Activated CD4-positive, alpha-beta T cell treated with anti-CD3 and anti-CD28 coated beads, Interleukin-2, amount 10 ng/mL, durations not matched to agents 7 days and 5 days (primary cell): ENCODE measurements around the gene SDF2L1. TPM values are rescaled to one million over a fixed set of nuclear protein-coding genes. Genes with fewer than 3 reads are reported as not detected.
"Not testable (repeated sequence)": the region's sequence is repeated elsewhere in the genome, so short reads cannot be mapped to it uniquely, and the experiment has no call there.

Experiments used
- CTCF ChIA-PET: fragments of 350-600 bp; sonication (Branson Sonifier 250); formaldehyde crosslinking; loops from one replicate; lab custom pipeline; 2021; ENCODE audit warnings: antibody characterized with exemption; lab: Charles Lee
- POLR2A ChIA-PET: fragments of 350-600 bp; sonication (Branson Sonifier 250); formaldehyde crosslinking; loops from one replicate; lab custom pipeline; 2021; ENCODE audit warnings: antibody characterized with exemption; lab: Charles Lee
- DNase-seq: peaks from one replicate; pipeline ENCODE4 v3.0.0-alpha.2; 2020
- H3K27ac Mint-ChIP-seq: one replicate; pipeline ENCODE4 v1.8.0; 2021; ENCODE audit warnings: mild to moderate bottlenecking, moderate library complexity, mixed read lengths
- H3K27me3 Mint-ChIP-seq: one replicate; pipeline ENCODE4 v1.8.0; 2021; ENCODE audit warnings: mixed read lengths
- H3K36me3 Mint-ChIP-seq: one replicate; pipeline ENCODE4 v1.8.0; 2021; ENCODE audit warnings: low read depth, mixed read lengths
- H3K4me1 Mint-ChIP-seq: one replicate; pipeline ENCODE4 v1.8.0; 2021; ENCODE audit warnings: mixed read lengths
- H3K4me3 Mint-ChIP-seq: one replicate; pipeline ENCODE4 v1.8.0; 2021; ENCODE audit warnings: mild to moderate bottlenecking, moderate library complexity, mixed read lengths
- H3K9me3 Mint-ChIP-seq: one replicate; pipeline ENCODE4 v1.8.0; 2021; ENCODE audit warnings: mixed read lengths
- total RNA-seq, 2 experiments: library from RNA; stranded (reverse); gene quantifications; one replicate each; pipeline ENCODE4 v1.2.3, GENCODE V29; 2021

SDF2L1 gene
- total RNA-seq, 2 experiments from 2014 or later = 39.7 to 59.4 TPM

DNA sequence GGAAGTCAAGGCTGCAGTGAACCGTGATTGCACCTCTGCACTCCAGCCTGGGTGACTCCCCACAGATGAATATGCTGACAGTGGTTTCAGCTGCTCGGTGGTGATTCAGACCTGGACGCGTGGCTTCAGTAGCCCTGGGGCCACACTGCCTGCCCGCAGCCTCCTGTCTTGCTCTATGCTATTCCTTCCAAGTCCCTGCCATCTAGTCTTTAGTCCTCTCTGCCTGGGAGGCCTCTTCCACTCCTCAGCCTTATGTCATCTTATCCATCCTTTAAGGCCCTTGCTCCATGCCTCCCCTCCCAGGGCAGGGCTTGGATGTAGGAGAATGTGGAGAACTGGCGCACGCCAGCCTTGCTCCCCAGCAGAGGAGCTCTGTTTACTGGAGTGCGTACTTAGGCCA is 35.3 kb upstream of the SDF2L1 start:
- no peak for DNase-seq
- H3K4me3 Mint-ChIP-seq = no peak overlapping the region
- no peak overlapping the region for H3K27ac Mint-ChIP-seq
- no peaks in the 10 kb centered on the region for H3K27me3 Mint-ChIP-seq
- peaks cover 11% of the 10 kb centered on the region for H3K36me3 Mint-ChIP-seq
- ChIA-PET POLR2A (no interaction called here), CTCF (interaction anchor here (0.6 to 2.3 kb wide), 3 partner anchors 16 to 102 kb away, joined by 3 to 8 read pairs (median 3); no protein-coding TSS in a partner anchor)
- H3K9me3 Mint-ChIP-seq = no peaks in the 10 kb centered on the region
- peaks cover 16% of the 10 kb centered on the region for H3K4me1 Mint-ChIP-seq

DNA sequence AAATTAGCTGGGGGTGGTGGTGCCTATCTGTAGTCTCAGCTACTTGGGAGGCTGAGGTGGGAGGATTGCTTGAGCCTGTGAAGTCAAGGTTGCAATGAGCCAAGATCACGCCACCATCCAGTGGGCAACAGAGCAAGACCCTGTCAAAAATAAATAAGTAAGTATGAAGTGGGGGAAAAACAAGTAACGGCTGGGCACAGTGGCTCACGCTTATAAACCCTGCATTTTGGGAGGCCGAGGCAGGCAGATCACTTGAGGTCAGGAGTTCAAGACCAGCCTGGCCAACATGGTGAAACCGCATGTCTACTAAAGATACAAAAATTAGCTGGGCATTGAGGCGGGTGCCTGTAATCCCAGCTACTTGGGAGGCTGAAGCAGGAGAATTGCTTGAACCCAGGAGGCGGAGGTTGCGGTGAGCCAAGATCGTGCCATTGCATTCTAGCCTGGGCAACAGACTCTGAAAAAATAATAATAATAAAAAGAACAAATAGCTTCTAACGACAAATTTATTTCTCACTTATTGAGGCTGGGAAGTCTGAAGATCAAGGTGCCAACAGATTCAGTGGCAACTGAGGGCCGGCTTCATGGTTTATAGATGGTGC is 32.4 kb upstream of the SDF2L1 start:
- H3K27ac Mint-ChIP-seq, H3K27me3 Mint-ChIP-seq, DNase-seq, POLR2A ChIA-PET, H3K4me1 Mint-ChIP-seq, H3K4me3 Mint-ChIP-seq, H3K9me3 Mint-ChIP-seq: not testable (repeated sequence)
- peaks cover 26% of the 10 kb centered on the region for H3K36me3 Mint-ChIP-seq
- CTCF ChIA-PET = interaction anchor here (1.9 kb wide), 1 partner anchor 19 kb away, joined by 9 read pairs; the partner anchor contains the start of gene YDJC

DNA sequence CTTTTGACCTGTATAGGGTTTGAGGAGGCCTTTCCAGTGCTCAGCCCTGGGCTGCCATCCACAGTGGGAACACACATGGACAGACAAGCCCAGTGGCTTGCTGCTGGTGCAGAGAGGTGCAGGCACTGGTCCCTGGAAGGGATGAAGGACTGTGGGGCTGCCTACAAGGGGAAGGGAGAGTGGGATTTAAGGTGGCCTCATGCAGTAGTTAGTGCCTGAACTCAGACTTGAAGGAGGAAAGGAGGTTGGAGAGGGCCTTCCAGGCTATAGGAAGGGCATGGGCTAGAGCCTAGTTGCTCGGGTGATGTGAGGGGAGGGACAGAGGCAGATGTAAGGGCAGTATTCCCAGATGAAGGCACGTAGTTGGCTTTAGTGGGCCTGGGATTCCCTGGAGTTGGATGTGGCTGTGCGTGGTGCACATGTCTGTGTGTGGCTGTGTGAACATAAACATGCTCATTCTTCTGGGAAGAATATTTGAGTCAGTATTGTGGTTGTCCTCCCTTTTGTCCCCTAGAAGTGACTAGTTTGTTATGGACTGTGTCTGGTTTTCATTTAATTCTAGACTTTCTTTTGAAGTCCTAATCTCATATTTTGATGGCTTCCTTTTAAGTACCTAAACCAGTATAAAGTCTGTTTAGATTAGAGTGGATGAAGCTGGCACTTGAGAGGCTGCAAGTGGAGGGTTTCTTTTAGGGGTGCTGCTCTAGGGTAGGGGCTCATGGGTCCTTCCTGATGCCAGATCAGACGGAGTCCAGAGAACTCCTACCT is 30.7 kb upstream of the SDF2L1 start:
- peaks cover 8% of the 10 kb centered on the region for H3K4me1 Mint-ChIP-seq
- H3K36me3 Mint-ChIP-seq = peaks cover 29% of the 10 kb centered on the region
- ChIA-PET CTCF (no interaction called here), POLR2A (no interaction called here)
- H3K27ac Mint-ChIP-seq = no peak overlapping the region
- H3K27me3 Mint-ChIP-seq = no peaks in the 10 kb centered on the region
- no peaks in the 10 kb centered on the region for H3K9me3 Mint-ChIP-seq
- no peak overlapping the region for H3K4me3 Mint-ChIP-seq
- no peak for DNase-seq

DNA sequence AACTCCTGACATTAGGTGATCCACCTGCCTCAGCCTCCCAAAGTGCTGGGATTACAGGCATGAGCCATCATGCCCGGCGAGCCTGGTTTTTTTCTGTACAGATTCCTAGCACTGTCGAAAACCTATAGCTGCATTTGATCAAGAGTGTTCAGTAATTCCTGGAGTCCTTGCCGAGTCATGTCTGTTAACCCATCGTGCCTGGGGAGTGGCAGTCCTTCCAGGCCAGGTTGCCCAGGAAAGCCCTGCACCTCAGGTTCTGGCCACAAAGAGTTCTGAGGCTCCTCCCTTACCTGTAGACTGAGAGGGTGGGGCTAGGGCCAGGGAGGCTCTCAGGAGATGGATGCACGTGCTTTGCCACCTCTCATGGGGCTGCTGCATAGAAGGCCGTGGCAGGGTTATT is 29.2 kb upstream of the SDF2L1 start:
- H3K9me3 Mint-ChIP-seq = no peaks in the 10 kb centered on the region
- H3K4me1 Mint-ChIP-seq = peaks cover 2% of the 10 kb centered on the region
- no peak for DNase-seq
- H3K27me3 Mint-ChIP-seq = no peaks in the 10 kb centered on the region
- H3K4me3 Mint-ChIP-seq = no peak overlapping the region
- H3K27ac Mint-ChIP-seq = no peak overlapping the region
- ChIA-PET CTCF (interaction anchor here (1.6 to 4.3 kb wide), 2 partner anchors 11 to 16 kb away, joined by 4 to 16 read pairs; partner anchors contain the start of gene YDJC), POLR2A (no interaction called here)
- H3K36me3 Mint-ChIP-seq = peaks cover 26% of the 10 kb centered on the region

DNA sequence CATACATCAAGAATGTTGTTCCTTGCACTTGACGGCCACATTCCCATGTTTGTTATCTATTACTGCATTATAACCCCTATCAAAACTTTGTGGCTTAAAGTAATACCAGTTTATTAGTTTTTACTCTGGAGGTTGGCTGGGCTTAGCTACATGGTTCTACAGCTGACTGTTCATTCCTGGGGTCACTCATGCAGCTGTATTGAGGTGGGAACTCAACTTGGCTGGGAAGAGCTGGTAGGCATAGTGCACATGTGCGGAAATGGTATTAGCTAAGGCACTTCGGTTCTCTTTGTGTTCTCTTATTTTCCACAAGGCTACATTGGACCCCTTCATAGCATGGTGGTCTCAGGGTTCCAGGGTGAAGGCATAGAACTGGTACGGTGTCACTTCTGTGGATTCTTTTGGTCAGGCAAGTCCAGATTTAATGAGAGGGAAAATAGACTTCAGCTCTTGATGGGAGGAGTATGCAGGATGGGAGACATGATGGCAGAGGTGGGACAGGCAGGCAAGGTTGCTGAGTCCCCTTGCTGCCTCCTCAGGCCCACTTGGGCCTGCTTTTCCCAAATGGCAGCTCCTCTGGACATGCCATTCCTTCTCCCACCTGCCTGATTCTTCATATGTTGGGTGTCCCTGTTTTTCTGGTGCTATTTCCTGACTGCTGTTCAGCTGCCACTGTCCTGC is 28.4 kb upstream of the SDF2L1 start:
- H3K4me1 Mint-ChIP-seq = peaks cover 2% of the 10 kb centered on the region
- no peaks in the 10 kb centered on the region for H3K27me3 Mint-ChIP-seq
- ChIA-PET CTCF (interaction anchor here (1.6 to 4.3 kb wide), 2 partner anchors 10 to 15 kb away, joined by 4 to 16 read pairs; partner anchors contain the start of gene YDJC), POLR2A (no interaction called here)
- no peak for DNase-seq
- no peaks in the 10 kb centered on the region for H3K9me3 Mint-ChIP-seq
- H3K36me3 Mint-ChIP-seq = peaks cover 26% of the 10 kb centered on the region
- peak overlapping the region; percentile 55 for H3K27ac Mint-ChIP-seq
- no peak overlapping the region for H3K4me3 Mint-ChIP-seq

DNA sequence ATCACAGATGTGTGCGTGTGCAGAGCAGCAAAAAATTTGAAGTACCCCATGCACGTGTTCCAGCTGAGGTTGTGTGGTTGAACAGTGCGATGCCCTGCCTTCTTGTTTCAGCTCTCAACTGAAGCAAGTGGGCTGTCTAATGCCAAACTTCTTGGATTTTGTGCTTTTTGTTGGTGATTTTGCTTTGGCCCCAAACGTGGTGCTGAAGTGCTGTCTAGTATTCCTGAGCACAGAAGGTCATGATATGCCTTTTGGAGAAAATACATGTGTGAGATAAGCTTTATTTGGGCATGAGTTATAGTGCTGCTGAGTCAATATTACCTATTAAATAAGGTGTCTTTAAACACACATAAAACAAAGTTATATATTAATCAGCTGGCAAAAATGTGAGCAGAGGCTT is 26.4 kb upstream of the SDF2L1 start:
- Mint-ChIP-seq H3K27me3 (no peaks in the 10 kb centered on the region), H3K27ac (no peak overlapping the region), H3K4me1 (peaks cover 2% of the 10 kb centered on the region), H3K4me3 (no peak overlapping the region), H3K9me3 (no peaks in the 10 kb centered on the region), H3K36me3 (peaks cover 26% of the 10 kb centered on the region)
- no peak for DNase-seq
- ChIA-PET CTCF (interaction anchor here (1.9 to 4.3 kb wide), 2 partner anchors 13 to 31 kb away, joined by 4 to 16 read pairs; partner anchors contain the start of gene YDJC), POLR2A (no interaction called here)

DNA sequence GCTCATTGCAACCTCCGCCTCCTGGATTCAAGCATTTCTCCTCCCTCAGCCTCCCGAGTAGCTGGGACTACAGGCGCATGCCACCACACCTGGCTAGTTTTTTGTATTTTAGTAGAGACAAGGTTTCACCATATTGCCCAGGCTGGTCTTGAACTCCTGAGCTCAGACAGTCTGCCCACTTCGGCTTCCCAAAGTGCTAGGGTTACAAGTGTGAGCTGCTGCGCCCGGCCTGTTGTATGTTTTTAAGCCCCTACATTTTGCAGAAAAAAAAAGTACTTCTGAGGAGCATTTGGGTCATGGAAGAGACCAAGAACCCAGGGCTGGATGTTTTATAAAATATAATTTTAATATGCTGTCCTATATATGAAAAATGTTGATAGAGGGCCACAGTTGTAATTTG is 24.8 kb upstream of the SDF2L1 start:
- H3K4me3 Mint-ChIP-seq, H3K9me3 Mint-ChIP-seq, H3K27me3 Mint-ChIP-seq, H3K27ac Mint-ChIP-seq, POLR2A ChIA-PET, DNase-seq, H3K4me1 Mint-ChIP-seq: not testable (repeated sequence)
- peaks cover 17% of the 10 kb centered on the region for H3K36me3 Mint-ChIP-seq
- CTCF ChIA-PET = interaction anchor here (1.2 to 3.6 kb wide), 4 partner anchors 9 to 30 kb away, joined by 4 to 24 read pairs (median 6); partner anchors contain the start of gene YDJC

DNA sequence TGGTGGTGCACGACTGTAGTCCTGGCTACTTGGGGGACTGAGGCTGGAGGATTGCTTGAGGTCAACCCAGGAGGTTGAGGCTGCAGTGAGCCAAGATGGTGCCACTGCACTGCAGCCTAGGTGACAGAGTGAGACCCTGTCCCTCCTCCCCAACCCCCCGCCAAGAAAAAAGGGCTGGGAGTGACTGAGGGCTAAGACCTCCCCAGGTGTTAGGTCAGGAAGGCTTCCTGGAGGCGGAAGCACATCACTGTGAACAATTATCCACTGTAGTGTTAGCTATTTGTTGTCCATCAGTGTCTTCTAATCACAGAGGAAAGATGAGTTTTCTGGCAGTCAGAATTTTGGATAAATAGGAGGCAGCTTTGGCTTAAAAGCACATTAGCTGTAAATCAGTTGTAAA is 21.1 kb upstream of the SDF2L1 start:
- no peak overlapping the region for H3K4me3 Mint-ChIP-seq
- H3K4me1 Mint-ChIP-seq = peaks cover 6% of the 10 kb centered on the region
- H3K27me3 Mint-ChIP-seq = no peaks in the 10 kb centered on the region
- H3K27ac Mint-ChIP-seq = no peak overlapping the region
- POLR2A ChIA-PET = no interaction called here
- no peaks in the 10 kb centered on the region for H3K9me3 Mint-ChIP-seq
- CTCF ChIA-PET = interaction anchor here (0.7 kb wide), 1 partner anchor 10 kb away, joined by 3 read pairs; no protein-coding TSS in a partner anchor
- H3K36me3 Mint-ChIP-seq = peaks cover 15% of the 10 kb centered on the region
- no peak for DNase-seq

DNA sequence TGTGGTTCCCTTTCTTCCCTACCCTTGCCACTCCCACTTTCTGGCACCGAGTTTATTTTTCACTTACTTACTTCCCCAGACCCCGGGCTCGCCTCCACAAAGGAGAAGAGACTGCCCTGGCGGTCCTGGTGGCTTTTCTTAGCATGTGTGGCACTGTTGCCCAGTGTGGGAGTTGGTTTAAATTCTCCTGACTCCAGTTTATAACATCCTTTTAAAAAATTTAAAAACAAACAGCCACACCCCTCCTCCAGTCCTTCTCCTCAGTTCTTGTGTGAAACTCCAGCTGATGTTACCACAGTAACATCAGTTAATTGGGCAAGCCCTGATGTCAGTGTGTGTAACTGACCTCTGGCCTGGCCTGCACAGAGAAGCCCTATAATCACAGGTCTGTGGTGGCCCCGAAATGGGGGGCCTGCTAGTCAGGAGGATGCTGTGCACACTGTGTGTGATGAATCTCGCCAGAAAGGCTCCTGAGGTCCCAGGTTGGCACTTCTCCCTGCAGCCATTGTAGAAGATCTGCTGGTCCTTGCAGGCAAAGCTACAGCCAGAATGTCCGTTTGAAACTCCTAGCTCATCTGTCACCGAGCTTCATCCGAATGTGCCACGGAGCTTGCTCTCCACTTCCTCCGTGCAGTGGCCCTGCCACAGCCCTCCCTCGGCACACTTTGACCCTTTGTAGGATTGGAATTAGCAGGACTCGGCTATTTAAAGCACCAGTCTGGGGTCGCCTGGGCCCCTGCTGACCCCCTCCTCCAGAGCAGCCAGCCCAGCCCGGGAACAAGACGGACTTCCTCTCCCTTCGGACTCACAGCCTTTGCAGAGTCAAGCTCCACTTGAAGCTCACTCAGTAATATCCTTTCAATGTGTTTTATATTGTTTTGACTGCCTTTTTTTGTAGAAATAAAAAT is 19.8 kb upstream of the SDF2L1 start:
- Mint-ChIP-seq H3K36me3 (peaks cover 19% of the 10 kb centered on the region), H3K9me3 (no peaks in the 10 kb centered on the region), H3K27me3 (no peaks in the 10 kb centered on the region), H3K4me3 (no peak overlapping the region), H3K27ac (no peak overlapping the region), H3K4me1 (peaks cover 11% of the 10 kb centered on the region)
- CTCF ChIA-PET = interaction anchor here (14.3 kb wide), 1 partner anchor 25 kb away, joined by 213 read pairs; the partner anchor contains the start of gene SDF2L1
- POLR2A ChIA-PET = no interaction called here
- DNase-seq = no peak

DNA sequence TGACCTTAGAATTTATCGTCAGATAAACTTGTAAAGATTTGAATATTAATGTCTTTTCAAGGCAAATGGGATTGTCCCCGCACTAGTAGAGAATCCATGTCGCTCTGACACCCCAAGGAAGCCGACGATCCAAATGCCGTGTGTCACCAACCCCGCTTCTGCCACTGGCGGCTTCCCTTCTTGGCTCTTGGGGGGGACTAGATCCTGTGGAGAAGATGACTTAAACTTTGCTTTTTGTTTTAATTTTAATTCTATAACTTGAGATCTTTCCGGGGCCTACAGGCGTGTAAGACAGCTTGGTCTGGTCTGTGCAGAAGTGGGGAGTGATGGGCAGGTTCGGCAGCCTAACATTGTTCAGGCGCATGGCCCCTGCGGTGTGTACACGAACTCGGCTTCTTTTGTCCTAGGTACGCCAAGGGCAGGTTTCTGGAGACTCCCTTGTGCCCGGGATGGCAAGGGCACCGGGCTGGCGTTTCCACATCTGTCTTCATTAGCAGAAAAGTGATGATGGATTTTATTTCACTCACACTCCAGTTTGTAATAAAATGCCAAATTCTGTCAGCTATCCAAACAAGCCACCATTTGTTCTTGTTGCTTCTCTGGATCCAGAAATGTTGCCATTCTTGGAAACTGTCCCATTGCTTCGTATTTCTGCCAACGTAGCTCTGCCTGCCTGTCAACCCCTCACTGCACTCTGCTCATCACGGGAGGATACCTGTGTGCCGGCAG is 19.0 kb upstream of the SDF2L1 start:
- no peaks in the 10 kb centered on the region for H3K9me3 Mint-ChIP-seq
- CTCF ChIA-PET = interaction anchor here (1.3 to 14.3 kb wide), 2 partner anchors 10 to 24 kb away, joined by 4 to 213 read pairs; partner anchors contain the start of gene SDF2L1
- H3K27ac Mint-ChIP-seq = no peak overlapping the region
- POLR2A ChIA-PET = no interaction called here
- peaks cover 28% of the 10 kb centered on the region for H3K36me3 Mint-ChIP-seq
- DNase-seq = no peak
- H3K4me3 Mint-ChIP-seq = no peak overlapping the region
- no peaks in the 10 kb centered on the region for H3K27me3 Mint-ChIP-seq
- peaks cover 18% of the 10 kb centered on the region for H3K4me1 Mint-ChIP-seq

DNA sequence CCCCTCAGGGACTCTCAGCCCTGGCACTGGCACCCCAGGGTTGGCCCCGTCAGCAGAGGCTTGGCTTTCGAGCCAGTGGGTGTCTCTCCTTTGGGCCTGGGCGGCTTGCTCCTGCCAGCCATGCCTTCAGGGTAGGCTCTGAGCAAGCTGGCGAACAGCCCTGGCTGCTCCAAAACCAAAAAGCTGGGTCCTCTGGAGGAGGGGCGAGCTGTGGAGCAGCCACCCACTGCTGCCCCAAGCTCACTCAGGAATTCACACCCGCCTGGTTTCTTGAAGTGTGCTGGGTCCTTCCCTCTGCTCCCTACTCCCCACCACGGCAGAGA is 18.5 kb upstream of the SDF2L1 start:
- POLR2A ChIA-PET = no interaction called here
- Mint-ChIP-seq H3K9me3 (no peaks in the 10 kb centered on the region), H3K27me3 (no peaks in the 10 kb centered on the region), H3K36me3 (peaks cover 32% of the 10 kb centered on the region), H3K4me3 (no peak overlapping the region), H3K4me1 (peaks cover 22% of the 10 kb centered on the region), H3K27ac (no peak overlapping the region)
- CTCF ChIA-PET = interaction anchor here (1.3 to 14.3 kb wide), 2 partner anchors 10 to 23 kb away, joined by 4 to 213 read pairs; partner anchors contain the start of gene SDF2L1
- no peak for DNase-seq
